Ovary (tissue), 9 donors: ENCODE measurements around the gene PLEKHF1. TPM values are rescaled to one million over a fixed set of nuclear protein-coding genes. Genes with fewer than 3 reads are reported as not detected.

Source experiments
- DNase-seq, 5 donors: peaks; one replicate each; pipeline ENCODE4 v3.0.0-alpha.2; 2019 to 2020
- H3K27ac ChIP-seq, 2 donors: fragments of 200-600 bp; one replicate each; pipeline versions ENCODE4 v1.5.1 to v1.8.0; 2019 to 2022
- H3K27me3 ChIP-seq: fragments of 200-600 bp; one replicate; pipeline ENCODE4 v1.8.0; 2022
- H3K36me3 ChIP-seq: fragments of 200-600 bp; sonication (generic); one replicate; pipeline ENCODE4 v1.5.1; 2019
- H3K4me1 ChIP-seq: one replicate; pipeline ENCODE4 v1.8.1; 2013; ENCODE audit warnings: mild to moderate bottlenecking, moderate library complexity; ENCODE audit not compliant: insufficient read depth
- H3K4me3 ChIP-seq: fragments of 200-600 bp; sonication (generic); one replicate; pipeline ENCODE4 v1.5.1; 2017
- H3K9me3 ChIP-seq, 2 donors: fragments of 200-600 bp in 1 of 2; sonication (generic) in 1 of 2; one replicate each; pipeline versions ENCODE4 v1.5.1 to v1.8.1; 2013 to 2019; ENCODE audit warnings: mild to moderate bottlenecking in 1 of 2, moderate library complexity in 1 of 2
- EP300 ChIP-seq: sonication (generic); formaldehyde crosslinking; IDR thresholded peaks from one replicate; pipeline ENCODE4 v1.6.1; 2017; ENCODE audit warnings: antibody characterized with exemption
- POLR2A ChIP-seq: fragments of 450-650 bp; IDR thresholded peaks from one replicate; pipeline ENCODE4 v1.6.1; 2017; ENCODE audit warnings: antibody characterized with exemption, mild to moderate bottlenecking, moderate library complexity
- WGBS, 3 donors: extraction: QIAGEN DNeasy Blood & Tissue Kit in 1 of 3; methylation state at CpG; one replicate each; pipeline versions ENCODE4 v1.1.5 to v1.1.7; 2013 to 2017; 5-methylcytosine and 5-hydroxymethylcytosine counted together
- intact Hi-C, 4 donors: fragments of 100-400 bp; cut with DNase I; formaldehyde crosslinking; loops; one replicate each; pipeline versions ENCODE4 v1.11.0 to v1.15.1; 2022 to 2023
- polyA plus RNA-seq, 2 donors: library from polyadenylated mRNA; stranded (reverse); fragments of 200-250 nt in 1 of 2; fragments of 350-450 nt in 1 of 2; fragmentation: Illumina TruSeq in 1 of 2; extraction: RNeasy Lipid Tissue Mini Kit (QIAGEN cat#74804) in 1 of 2; gene quantifications; one replicate each; pipeline ENCODE4 v1.2.3, GENCODE V29; 2013 to 2014
- total RNA-seq, 7 donors: library from RNA; depleted of rRNA in 2 of 7; stranded (reverse); fragments of >200 nt in 2 of 7; fragmentation: NEBNext Ultra II Directional in 3 of 7; extraction: Animal tissue kit (Norgen Biotek cat#: 25700) in 3 of 7; gene quantifications; one replicate each; pipeline versions ENCODE4 v1.1.0 to v1.2.4, GENCODE V29; 2016 to 2023
- TF ChIP-seq, protein P1 (sequence below), 3 donors: fragments of 450-650 bp in 2 of 3; fragments of 200-600 bp in 1 of 3; IDR thresholded peaks; one replicate each; pipeline versions ENCODE4 v1.5.1 to v1.8.0; 2016 to 2022; ENCODE audit warnings: antibody characterized with exemption in 3 of 3, mild to moderate bottlenecking in 1 of 3
- donor health status: DM: no; HTN: no; CAD: no; lungs with moderate emphysema.
- donor health status: DM: no; HTN: no; CAD: no.
- donor health status: Bipolar disorder and iron deficiency.
- donor health status: DM: yes; HTN: yes; CAD: no.
- donor health status: DM: no; HTN: no; CAD: no.
- donor health status: DM: yes; HTN: yes; CAD: no.

Gene PLEKHF1
- total and polyA plus RNA-seq, 9 donors, result 0.92 to 19.1 (median 13.7) TPM

GRCh38 chr19:29674374-29675119, 9.3 kb downstream of the PLEKHF1 start:
- TF ChIP-seq, protein P1, sequence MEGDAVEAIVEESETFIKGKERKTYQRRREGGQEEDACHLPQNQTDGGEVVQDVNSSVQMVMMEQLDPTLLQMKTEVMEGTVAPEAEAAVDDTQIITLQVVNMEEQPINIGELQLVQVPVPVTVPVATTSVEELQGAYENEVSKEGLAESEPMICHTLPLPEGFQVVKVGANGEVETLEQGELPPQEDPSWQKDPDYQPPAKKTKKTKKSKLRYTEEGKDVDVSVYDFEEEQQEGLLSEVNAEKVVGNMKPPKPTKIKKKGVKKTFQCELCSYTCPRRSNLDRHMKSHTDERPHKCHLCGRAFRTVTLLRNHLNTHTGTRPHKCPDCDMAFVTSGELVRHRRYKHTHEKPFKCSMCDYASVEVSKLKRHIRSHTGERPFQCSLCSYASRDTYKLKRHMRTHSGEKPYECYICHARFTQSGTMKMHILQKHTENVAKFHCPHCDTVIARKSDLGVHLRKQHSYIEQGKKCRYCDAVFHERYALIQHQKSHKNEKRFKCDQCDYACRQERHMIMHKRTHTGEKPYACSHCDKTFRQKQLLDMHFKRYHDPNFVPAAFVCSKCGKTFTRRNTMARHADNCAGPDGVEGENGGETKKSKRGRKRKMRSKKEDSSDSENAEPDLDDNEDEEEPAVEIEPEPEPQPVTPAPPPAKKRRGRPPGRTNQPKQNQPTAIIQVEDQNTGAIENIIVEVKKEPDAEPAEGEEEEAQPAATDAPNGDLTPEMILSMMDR (IDR thresholded peaks at IDR 0.05), result no peak
- TF ChIP-seq EP300 (no peak), POLR2A (no peak)
- Histone ChIP-seq H3K9me3 (no peaks in the 10 kb centered on the region), H3K36me3 (no peaks in the 10 kb centered on the region), H3K27me3 (no peaks in the 10 kb centered on the region), H3K4me1 (peaks cover 9% of the 10 kb centered on the region), H3K4me3 (no peak overlapping the region), H3K27ac (no peak overlapping the region)
- intact Hi-C loops, result no loop called here
- peak in 1 of 5 donors; percentile 8 for DNase-seq
- WGBS, 3 donors, result 93 to 95% (median 95%) methylated on average over 23 to 34 of the region's 34 CpGs

DNA sequence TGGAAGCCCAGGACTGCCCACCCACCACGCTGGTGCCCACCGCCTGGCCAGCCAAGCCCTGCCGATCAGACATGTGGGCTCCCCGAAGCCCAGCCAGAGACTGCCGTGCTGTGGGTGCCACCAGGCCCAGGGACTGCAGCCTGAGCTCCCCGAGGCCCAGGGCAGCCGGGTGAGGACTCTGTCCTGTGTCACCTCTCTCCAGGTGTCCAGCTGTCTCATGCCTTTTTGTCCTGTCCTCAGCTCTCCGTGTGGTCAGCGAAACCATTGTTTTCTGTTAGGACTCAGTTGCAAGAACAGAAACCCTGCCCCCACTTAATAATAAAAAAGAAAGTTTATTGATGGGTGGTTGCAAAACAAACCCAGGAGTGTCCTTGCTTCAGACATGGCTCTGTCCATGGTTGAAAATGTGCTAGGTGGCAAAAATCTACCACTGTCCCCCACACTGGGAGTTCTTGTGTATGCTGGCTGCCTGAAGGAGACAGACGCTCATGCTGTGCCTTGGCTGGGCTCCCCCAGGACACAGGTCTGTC, 9.9 kb downstream of the PLEKHF1 start:
- H3K36me3 ChIP-seq, result no peaks in the 10 kb centered on the region
- peak in 1 of 5 donors; percentile 8 for DNase-seq
- H3K27me3 ChIP-seq, result no peaks in the 10 kb centered on the region
- H3K27ac ChIP-seq, result no peak overlapping the region
- TF ChIP-seq POLR2A (no peak), EP300 (no peak)
- TF ChIP-seq, protein P1 (IDR thresholded peaks at IDR 0.05), result no peak
- 93 to 94% (median 94%) methylated on average over 10 of the region's 10 CpGs for WGBS, 3 donors
- no peaks in the 10 kb centered on the region for H3K9me3 ChIP-seq
- intact Hi-C loops, result no loop called here
- H3K4me3 ChIP-seq, result no peak overlapping the region
- peaks cover 9% of the 10 kb centered on the region for H3K4me1 ChIP-seq

DNA sequence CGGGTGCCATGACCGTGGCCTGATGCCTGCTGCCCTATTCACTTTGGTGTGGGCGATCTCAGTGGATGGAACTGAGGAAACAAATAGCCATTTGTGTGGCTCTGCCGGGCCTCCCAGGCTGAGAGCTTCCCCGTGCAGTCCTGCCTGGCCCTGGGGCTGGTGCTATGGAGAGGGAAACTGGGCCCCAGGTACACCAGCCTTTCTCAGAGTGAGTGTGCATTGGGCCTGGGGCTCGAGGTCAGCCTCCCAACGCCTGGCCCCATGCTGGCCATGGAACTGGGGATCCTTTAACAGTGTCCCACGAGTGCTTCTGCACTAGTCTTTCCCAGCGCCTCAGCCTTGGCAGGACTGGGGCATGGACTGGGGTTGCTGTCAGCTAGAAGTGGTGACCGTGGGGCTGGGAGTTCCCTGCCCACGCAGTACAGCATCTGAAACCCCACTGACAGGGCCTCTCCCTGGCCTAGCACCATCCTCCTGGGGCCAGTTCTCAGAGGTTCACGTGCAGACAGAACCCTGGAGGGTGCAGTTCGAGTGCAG, 10.5 kb downstream of the PLEKHF1 start:
- Histone ChIP-seq H3K9me3 (no peaks in the 10 kb centered on the region), H3K4me1 (peaks cover 9% of the 10 kb centered on the region), H3K27me3 (no peaks in the 10 kb centered on the region), H3K36me3 (no peaks in the 10 kb centered on the region), H3K4me3 (no peak overlapping the region), H3K27ac (no peak overlapping the region)
- intact Hi-C loops, result no loop called here
- no peak for TF ChIP-seq EP300
- TF ChIP-seq POLR2A, result no peak
- TF ChIP-seq, protein P1 (IDR thresholded peaks at IDR 0.05), result no peak
- peak in 1 of 5 donors; percentile 7 for DNase-seq
- WGBS, 3 donors, result 85 to 88% (median 88%) methylated on average over 13 of the region's 13 CpGs

DNA sequence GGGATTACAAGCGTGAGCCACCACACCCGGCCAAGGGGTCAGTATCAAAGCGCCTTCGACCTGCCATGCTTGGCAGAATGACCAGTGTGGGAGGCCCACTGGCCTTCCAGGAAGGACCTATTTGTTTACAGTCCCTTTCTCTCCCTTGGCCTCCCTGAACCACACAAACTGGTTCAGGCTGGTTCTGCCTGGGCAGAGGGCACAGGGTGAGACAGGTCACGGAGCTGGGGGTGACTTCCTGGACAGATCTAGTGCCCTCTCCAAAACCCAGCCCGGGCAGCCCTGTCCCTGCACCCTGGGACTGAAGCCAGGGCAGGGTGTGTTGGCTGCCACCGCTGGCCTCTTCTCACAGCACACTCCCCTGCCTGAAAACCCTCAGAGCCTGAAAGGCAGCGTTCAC, 11.3 kb downstream of the PLEKHF1 start:
- 59 to 72% (median 60%) methylated on average over 8 of the region's 8 CpGs for WGBS, 3 donors
- peak in 1 of 5 donors; percentile 11 for DNase-seq
- H3K9me3 ChIP-seq, result no peaks in the 10 kb centered on the region
- H3K4me1 ChIP-seq, result peaks cover 9% of the 10 kb centered on the region
- no peaks in the 10 kb centered on the region for H3K27me3 ChIP-seq
- intact Hi-C loops, result no loop called here
- no peaks in the 10 kb centered on the region for H3K36me3 ChIP-seq
- H3K27ac ChIP-seq, result no peak overlapping the region
- no peak overlapping the region for H3K4me3 ChIP-seq
- TF ChIP-seq, protein P1 (IDR thresholded peaks at IDR 0.05), result no peak
- TF ChIP-seq EP300 (no peak), POLR2A (no peak)
